NCI-H2081 (cell line): ENCODE measurements around the gene SAMD14.
"Not testable (repeated sequence)": the region's sequence is repeated elsewhere in the genome, so short reads cannot be mapped to it uniquely, and the experiment has no call there.

Source experiments
- DNase-seq, 2 experiments: peaks; one replicate each; lab custom pipeline; 2025; lab: John Stamatoyannopoulos, UW

The SAMD14 gene

GRCh38 chr17:50075446-50076032 is 54.4 kb downstream of the SAMD14 start:
- DNase-seq = no peak

GRCh38 chr17:50074227-50074626 is 55.7 kb downstream of the SAMD14 start:
- DNase-seq = no peak

GRCh38 chr17:50072925-50073324 is 57.0 kb downstream of the SAMD14 start:
- no peak for DNase-seq

- no peak for DNase-seq
Observed at GRCh38 chr17:50072130-50072529, 57.8 kb downstream of the SAMD14 start.

GRCh38 chr17:50071692-50072091 is 58.3 kb downstream of the SAMD14 start:
- DNase-seq = no peak

GRCh38 chr17:50070908-50071680 is 58.9 kb downstream of the SAMD14 start:
- DNase-seq = no peak

GRCh38 chr17:50067996-50068395 is 62.0 kb downstream of the SAMD14 start:
- no peak for DNase-seq

GRCh38 chr17:50066995-50067394 is 63.0 kb downstream of the SAMD14 start:
- DNase-seq = no peak

GRCh38 chr17:50065056-50065455 is 64.9 kb downstream of the SAMD14 start:
- no peak for DNase-seq

GRCh38 chr17:50064253-50065001 is 65.5 kb downstream of the SAMD14 start:
- no peak for DNase-seq

GRCh38 chr17:50063561-50064252 is 66.3 kb downstream of the SAMD14 start:
- DNase-seq = no peak

GRCh38 chr17:50062293-50063243 is 67.4 kb downstream of the SAMD14 start:
- DNase-seq = no peak

GRCh38 chr17:50061713-50062045 is 68.3 kb downstream of the SAMD14 start:
- DNase-seq = not testable (repeated sequence)

- DNase-seq = no peak
Observed at GRCh38 chr17:50060951-50061712, 68.8 kb downstream of the SAMD14 start.
